HG02642 (cell line): ENCODE data around the gene AUTS2.
A peak's percentile ranks its signal among the peaks of the same experiment; 100 is the strongest.

Source experiments
- ATAC-seq: cut with Tn5 transposase; IDR thresholded peaks from one replicate; pipeline ENCODE4 v1.9.1; 2021; ENCODE audit warnings: mild to moderate bottlenecking; ENCODE audit not compliant: unreplicated experiment, poor library complexity

The AUTS2 gene

GRCh38 chr7:69951458-69951857 lies 353.2 kb downstream of the AUTS2 start:
- ATAC-seq = no peak

DNA sequence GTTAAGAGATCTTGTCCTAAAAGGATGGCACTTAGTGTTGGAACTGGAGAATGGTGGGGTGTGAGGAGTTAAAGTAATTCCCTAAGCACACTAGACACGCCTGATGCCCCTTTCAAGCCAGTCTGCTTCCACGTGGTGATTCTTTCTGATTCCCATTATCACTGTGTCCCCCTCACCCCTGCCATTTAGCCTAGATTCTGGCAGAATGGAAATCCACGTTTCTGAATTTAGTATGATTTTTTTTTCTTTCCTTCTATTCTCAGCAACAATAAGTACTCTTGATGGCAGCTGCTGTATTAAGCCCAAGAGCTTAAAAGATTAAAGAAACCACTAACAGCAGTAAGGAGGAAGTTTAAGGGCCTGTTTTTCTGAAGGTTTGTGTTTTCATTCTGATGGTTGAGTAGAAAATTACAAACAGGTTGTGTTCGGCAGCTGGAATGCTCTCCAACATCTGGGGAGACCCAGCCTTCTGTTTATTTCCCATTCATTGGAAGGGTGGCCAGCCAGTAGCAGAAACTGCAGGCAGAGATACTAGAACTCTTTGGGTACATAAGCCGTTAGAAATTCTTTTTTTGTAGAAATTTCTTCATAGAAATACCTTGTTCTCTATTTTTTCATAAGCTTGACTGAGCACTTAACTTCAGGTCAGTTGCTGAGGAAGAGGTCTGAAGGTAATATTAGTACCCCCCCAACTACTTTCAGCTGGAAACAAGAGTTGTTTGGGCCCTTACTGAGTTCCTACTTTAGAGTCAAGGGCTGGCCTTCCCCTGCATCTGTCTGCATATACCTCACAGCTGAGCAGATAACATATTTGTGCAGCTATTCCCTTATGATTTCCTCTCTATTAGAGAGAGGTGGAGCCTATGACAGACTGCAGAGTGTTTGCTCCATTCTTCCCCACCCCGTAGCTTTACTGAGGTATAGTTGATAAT lies 355.1 kb downstream of the AUTS2 start:
- ATAC-seq = no peak

DNA sequence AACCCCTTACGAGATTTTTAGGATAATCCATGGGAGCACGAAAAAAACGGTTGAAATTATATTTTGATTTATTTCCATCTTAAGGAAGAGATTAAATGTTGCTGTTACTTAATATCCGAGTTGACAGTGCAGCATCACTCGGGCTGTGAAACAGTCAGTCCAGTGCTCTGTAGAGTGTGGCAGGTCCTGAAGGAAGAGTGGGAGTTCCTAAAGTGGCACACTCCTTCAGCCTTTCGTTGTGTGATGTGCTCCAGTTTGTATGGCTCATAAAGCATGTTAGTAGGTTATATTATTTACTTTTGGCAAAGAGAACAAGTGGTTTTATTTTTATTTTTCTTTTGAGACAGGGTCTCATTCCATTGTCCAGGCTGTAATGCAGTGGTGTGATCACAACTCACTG lies 358.3 kb downstream of the AUTS2 start:
- ATAC-seq = no peak

DNA sequence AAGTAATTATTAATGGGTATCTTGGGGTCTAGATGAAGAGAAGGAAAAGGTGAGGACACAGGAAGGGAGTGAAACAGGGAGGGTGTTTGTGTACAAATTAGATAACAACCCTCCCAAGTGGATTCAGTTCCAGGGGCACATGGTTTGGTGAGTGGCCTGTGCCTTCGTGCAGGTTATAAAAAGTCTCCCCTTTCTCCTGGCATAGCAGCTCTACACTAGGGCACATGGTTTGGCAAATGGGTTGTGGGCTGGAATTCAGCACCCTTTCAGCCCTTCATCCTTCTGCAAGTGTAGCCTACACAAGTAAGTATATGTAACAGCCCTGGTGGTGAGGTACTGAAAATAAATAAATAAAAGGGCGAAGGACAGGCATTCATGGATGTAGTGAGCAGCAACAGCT lies 359.4 kb downstream of the AUTS2 start:
- ATAC-seq = no peak

DNA sequence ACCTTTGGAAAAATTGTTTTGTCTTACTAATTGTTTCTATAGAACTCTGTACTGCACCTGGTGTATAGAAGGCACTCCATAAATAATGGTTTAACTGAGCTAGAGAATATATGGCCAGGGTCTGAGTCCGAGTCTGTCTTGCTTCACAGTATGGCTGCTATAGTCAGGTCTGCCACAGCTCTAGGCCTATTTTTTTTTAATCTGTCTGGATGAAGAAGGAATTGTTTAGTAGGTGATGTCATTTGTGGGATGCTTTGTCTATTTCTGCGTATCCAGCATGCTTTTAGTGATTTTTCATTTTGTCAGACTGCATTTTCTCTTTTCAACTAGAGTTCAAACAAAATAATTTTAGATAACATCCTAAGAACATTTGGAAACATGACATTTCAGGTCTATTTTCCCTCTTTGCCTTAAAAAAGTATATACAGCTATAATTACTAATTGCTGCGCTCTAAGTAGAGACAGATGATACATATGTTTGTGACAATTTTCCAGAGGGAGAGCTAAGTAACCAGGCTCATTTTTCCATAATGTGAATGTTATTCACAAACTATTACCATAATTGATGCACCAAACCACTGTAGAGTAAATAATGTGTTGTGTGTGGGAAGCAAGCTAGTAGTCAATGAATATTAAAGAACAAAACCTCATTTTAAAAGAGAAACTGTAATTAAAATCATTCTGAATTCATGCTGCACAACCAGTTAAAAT lies 361.7 kb downstream of the AUTS2 start:
- no peak for ATAC-seq

GRCh38 chr7:69961436-69961835 lies 363.2 kb downstream of the AUTS2 start:
- no peak for ATAC-seq

- ATAC-seq = peak; percentile 52
These were observed 364.2 kb downstream of the AUTS2 start for GRCh38 chr7:69962186-69963065.

DNA sequence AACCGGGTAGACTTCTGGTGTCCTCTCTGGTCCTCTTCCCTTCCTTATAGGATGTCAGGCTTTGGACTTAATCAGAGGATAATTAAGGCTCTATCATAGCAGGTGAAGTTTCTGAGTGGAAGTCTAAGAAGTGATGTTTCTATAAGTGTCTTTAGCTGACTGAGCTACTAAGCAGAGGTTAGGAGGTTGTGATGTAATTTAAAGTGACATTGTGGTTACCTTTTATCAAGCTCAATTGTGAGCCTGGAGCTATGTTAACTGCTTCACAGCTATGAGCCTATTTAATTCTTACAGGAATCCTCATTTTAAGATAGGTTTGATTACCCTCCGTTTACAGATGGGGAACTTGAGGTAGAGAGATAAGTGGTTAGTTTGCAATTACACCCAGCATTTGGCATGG lies 365.1 kb downstream of the AUTS2 start:
- no peak for ATAC-seq

GRCh38 chr7:69966766-69967591 lies 368.7 kb downstream of the AUTS2 start:
- no peak for ATAC-seq

- peak; percentile 47 for ATAC-seq
These were observed 369.6 kb downstream of the AUTS2 start for GRCh38 chr7:69967689-69968450.

DNA sequence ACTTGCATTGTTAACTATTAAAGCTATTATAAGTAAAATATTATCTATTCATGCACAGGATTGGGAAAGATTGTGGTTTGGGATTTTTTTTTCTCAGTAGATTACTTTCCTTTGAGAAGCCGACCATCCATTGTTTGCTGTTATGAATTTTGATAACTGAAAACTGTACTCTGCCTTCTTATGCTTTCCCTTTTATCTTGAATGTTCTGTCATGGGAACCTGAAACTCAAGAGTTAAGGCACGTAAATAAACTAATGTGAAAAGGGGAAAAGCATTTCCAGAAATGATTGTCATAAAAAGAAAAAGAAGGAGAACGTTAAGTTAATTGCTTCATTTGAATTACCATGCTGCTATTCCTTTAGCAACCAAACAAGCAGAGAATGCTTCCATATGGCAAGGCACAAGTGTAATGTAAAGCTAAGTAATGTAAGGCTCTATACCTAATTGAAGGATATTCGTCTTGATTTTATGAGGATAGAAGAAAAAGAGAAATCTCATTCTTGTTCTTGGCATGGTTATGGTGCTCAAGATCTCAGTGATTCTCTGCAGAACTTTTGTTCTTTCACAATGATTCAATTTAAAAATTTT lies 370.8 kb downstream of the AUTS2 start:
- no peak for ATAC-seq

DNA sequence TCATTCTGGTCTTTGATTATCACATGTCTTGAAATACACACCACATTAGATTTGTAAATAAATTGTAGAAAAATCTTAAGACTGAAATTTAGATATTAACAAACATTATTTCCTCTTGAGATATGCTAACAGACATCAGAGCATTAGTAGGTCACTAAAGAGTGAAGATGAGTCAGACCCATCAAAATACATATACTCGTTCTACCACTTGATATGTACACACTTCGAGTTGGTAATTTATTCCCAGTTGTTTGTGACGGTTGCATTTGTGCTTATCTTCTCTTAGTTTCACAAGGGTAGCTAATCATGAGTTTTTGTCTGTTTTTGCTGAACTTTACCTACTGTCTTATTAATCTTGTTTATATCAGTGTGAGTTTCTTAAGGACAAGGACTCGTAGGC lies 383.4 kb downstream of the AUTS2 start:
- no peak for ATAC-seq

- ATAC-seq = no peak
These were observed 383.9 kb downstream of the AUTS2 start for GRCh38 chr7:69982197-69982596.

DNA sequence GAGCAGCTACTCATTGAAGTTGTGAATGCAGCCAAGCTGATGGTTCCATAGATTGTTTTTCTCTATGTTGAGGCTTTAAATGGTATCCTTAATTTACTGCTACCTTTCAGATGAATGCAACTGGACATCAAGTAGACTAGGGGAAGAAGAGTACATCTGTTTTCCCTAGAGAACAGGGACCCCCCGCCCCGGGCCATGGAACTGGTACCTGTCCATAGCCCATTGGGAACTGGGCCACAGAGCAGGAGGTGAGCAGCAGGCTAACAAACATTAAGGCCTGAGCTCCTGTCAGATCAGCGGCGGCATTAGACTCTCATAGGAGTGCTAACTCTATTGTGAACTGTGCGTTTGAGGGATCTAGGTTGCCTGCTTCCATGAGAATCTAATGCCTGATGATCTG lies 391.3 kb downstream of the AUTS2 start:
- ATAC-seq = no peak

- no peak for ATAC-seq
These were observed 394.7 kb downstream of the AUTS2 start for GRCh38 chr7:69992938-69993337.

- no peak for ATAC-seq
These were observed 395.9 kb downstream of the AUTS2 start for GRCh38 chr7:69994218-69994617.

DNA sequence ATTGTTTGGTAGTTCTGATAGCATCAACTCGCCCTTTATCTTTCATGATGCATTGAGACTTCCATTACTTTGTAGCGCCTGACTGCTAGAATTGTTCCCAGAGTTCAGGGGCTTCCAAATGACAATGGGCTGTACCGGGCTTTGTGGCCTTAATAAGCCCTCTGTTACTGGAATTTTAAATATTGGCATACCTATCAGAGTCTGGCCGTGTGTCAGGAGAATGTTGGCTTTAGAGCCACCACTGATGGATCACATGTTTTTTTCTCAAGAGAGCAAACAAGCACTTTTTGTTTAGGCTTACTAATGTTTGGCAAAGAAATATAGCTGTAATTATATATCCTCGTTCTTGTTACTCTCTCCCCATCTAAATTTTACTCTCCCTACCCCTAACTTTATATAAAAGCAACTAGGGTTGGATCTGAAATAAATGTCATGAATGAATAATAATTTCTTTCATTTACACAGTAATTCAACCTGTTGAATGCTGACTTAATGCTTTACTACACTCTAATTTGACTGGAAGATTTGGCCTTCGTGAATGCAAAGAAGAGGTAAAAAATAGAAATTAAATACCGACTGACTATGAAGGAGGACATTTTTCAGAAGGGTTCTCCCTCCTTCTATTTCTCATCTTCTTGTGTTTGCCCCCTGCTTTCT lies 396.7 kb downstream of the AUTS2 start:
- ATAC-seq = no peak

DNA sequence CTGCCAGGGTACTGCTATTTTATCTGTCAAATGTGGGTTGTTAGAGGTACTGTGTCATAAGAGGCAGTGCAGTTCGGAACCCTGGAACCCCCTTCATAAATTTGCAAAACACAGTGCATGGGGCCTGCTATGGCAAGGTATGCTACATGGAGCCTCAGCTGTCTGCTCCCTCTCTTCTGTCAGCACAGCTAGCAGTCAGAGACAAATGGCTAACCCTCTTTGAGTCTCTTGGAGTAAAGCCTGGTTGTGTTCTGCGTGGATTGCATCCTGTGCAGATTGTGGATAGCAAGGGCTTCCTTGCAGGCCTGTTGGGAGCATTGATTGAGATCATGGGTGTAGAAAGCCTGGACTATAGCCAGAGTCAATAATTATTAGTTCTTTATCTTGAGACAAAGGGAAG lies 397.8 kb downstream of the AUTS2 start:
- no peak for ATAC-seq
